SU-DHL-6 (cell line): ENCODE results near the gene TNIK.

Experiments used
- EZH2phosphoT487 ChIP-seq: fragments of 200-600 bp; sonication (generic), shearing (Covaris generic); conservative IDR thresholded peaks from 2 replicates; pipeline ENCODE4 v1.6.1; 2018; ENCODE audit warnings: mild to moderate bottlenecking, antibody characterized with exemption, low read length, moderate library complexity, mixed read lengths
- TF ChIP-seq, protein P1 (sequence below): fragments of 200-600 bp; sonication (generic); IDR thresholded peaks from one replicate; pipeline ENCODE4 v1.5.1; 2017; ENCODE audit warnings: antibody characterized with exemption, mild to moderate bottlenecking, low read length, moderate library complexity; ENCODE audit not compliant: insufficient read depth, poor library complexity, severe bottlenecking

DNA sequence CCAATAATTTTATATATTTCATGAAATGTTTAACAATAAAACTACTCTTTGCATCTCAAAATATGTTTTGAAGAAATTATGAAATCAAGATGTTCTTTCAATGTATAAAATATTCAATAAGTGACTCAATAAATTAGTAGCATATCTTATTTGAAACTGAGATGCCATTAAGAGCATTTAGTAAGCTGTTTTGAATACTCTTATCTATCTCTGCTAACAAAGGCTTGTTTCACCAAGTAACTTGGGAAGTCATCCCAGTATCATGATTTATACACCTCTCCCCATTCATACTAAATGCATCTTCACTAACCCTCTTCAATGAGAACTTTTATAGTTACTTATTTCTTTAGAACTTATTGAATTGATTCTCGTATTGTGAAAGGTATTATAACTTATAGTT, 43.1 kb downstream of the TNIK start:
- TF ChIP-seq, protein P1, sequence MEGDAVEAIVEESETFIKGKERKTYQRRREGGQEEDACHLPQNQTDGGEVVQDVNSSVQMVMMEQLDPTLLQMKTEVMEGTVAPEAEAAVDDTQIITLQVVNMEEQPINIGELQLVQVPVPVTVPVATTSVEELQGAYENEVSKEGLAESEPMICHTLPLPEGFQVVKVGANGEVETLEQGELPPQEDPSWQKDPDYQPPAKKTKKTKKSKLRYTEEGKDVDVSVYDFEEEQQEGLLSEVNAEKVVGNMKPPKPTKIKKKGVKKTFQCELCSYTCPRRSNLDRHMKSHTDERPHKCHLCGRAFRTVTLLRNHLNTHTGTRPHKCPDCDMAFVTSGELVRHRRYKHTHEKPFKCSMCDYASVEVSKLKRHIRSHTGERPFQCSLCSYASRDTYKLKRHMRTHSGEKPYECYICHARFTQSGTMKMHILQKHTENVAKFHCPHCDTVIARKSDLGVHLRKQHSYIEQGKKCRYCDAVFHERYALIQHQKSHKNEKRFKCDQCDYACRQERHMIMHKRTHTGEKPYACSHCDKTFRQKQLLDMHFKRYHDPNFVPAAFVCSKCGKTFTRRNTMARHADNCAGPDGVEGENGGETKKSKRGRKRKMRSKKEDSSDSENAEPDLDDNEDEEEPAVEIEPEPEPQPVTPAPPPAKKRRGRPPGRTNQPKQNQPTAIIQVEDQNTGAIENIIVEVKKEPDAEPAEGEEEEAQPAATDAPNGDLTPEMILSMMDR = no peak
- no peak for TF ChIP-seq EZH2phosphoT487
